ENCODE measurements around the gene SOHLH1.

Gene SOHLH1

GRCh38 chr9:135657416-135657815 lies 41.9 kb downstream of the SOHLH1 start:
- H3K4me1 ChIP-seq (ENCODE audit: insufficient read depth, low read length), result no peaks in the 10 kb centered on the region; the same call in 1 of the 2 replicates
- no peaks in the 10 kb centered on the region; the same call in 1 of the 2 replicates for H3K36me3 ChIP-seq (ENCODE audit: insufficient read depth, low read length)
- no peaks in the 10 kb centered on the region; the same call in 1 of the 2 replicates for H3K9me3 ChIP-seq (ENCODE audit: control insufficient read depth, insufficient read depth, low read length)
- H3K9ac ChIP-seq (ENCODE audit: low read depth, low read length), result no peak overlapping the region

- Histone ChIP-seq H3K9ac (ENCODE audit: low read depth, low read length) (no peak overlapping the region), H3K36me3 (ENCODE audit: insufficient read depth, low read length) (no peaks in the 10 kb centered on the region; the same call in 1 of the 2 replicates), H3K4me1 (ENCODE audit: insufficient read depth, low read length) (no peaks in the 10 kb centered on the region), H3K9me3 (ENCODE audit: control insufficient read depth, insufficient read depth, low read length) (peaks cover 11% of the 10 kb centered on the region; the same call in 1 of the 2 replicates)
These were observed 44.0 kb downstream of the SOHLH1 start for GRCh38 chr9:135655317-135655716.

GRCh38 chr9:135650408-135650807 lies 48.9 kb downstream of the SOHLH1 start:
- no peak overlapping the region for H3K9ac ChIP-seq (ENCODE audit: low read depth, low read length)
- peaks cover 22% of the 10 kb centered on the region for H3K9me3 ChIP-seq (ENCODE audit: control insufficient read depth, insufficient read depth, low read length)
- no peaks in the 10 kb centered on the region for H3K4me1 ChIP-seq (ENCODE audit: insufficient read depth, low read length)
- H3K36me3 ChIP-seq (ENCODE audit: insufficient read depth, low read length), result no peaks in the 10 kb centered on the region; the same call in 1 of the 2 replicates

GRCh38 chr9:135649508-135649907 lies 49.8 kb downstream of the SOHLH1 start:
- Histone ChIP-seq H3K9me3 (ENCODE audit: control insufficient read depth, insufficient read depth, low read length) (peaks cover 31% of the 10 kb centered on the region), H3K9ac (ENCODE audit: low read depth, low read length) (no peak overlapping the region), H3K4me1 (ENCODE audit: insufficient read depth, low read length) (no peaks in the 10 kb centered on the region), H3K36me3 (ENCODE audit: insufficient read depth, low read length) (no peaks in the 10 kb centered on the region; the same call in 1 of the 2 replicates)

GRCh38 chr9:135648494-135649410 lies 50.5 kb downstream of the SOHLH1 start:
- peaks cover 37% of the 10 kb centered on the region for H3K9me3 ChIP-seq (ENCODE audit: control insufficient read depth, insufficient read depth, low read length)
- H3K4me1 ChIP-seq (ENCODE audit: insufficient read depth, low read length), result no peaks in the 10 kb centered on the region

GRCh38 chr9:135647884-135648283 lies 51.4 kb downstream of the SOHLH1 start:
- Histone ChIP-seq H3K9me3 (ENCODE audit: control insufficient read depth, insufficient read depth, low read length) (peaks cover 40% of the 10 kb centered on the region), H3K9ac (ENCODE audit: low read depth, low read length) (no peak overlapping the region), H3K36me3 (ENCODE audit: insufficient read depth, low read length) (no peaks in the 10 kb centered on the region), H3K4me1 (ENCODE audit: insufficient read depth, low read length) (no peaks in the 10 kb centered on the region)

More at GRCh38 chr9:135648494-135649410, 50.5 kb downstream of the SOHLH1 start:
- H3K36me3 ChIP-seq (ENCODE audit: insufficient read depth, low read length), result no peaks in the 10 kb centered on the region
- H3K9ac ChIP-seq (ENCODE audit: low read depth, low read length), result no peak overlapping the region

GRCh38 chr9:135644631-135645218 lies 54.6 kb downstream of the SOHLH1 start:
- Histone ChIP-seq H3K9ac (ENCODE audit: low read depth, low read length) (no peak overlapping the region), H3K4me1 (ENCODE audit: insufficient read depth, low read length) (no peaks in the 10 kb centered on the region), H3K36me3 (ENCODE audit: insufficient read depth, low read length) (no peaks in the 10 kb centered on the region), H3K9me3 (ENCODE audit: control insufficient read depth, insufficient read depth, low read length) (peaks cover 29% of the 10 kb centered on the region)
